K562 (cell line): ENCODE results near the gene CCDC33. TPM values are rescaled to one million over a fixed set of nuclear protein-coding genes. Genes with fewer than 3 reads are reported as not detected.

Source experiments
- ARID4B ChIP-seq: sonication (generic); formaldehyde crosslinking; IDR thresholded peaks from 2 replicates; pipeline ENCODE4 v1.8.0; 2022; ENCODE audit warnings: mild to moderate bottlenecking, missing genetic modification reagents
- CREB3L1 ChIP-seq: fragments of 450-650 bp; IDR thresholded peaks from 2 replicates; pipeline ENCODE4 v1.6.1; 2014; ENCODE audit warnings: low read depth, mild to moderate bottlenecking, moderate library complexity, borderline replicate concordance
- GATAD2B ChIP-seq: fragments of 450-650 bp; IDR thresholded peaks from 2 replicates; pipeline ENCODE4 v1.6.1; 2017; ENCODE audit warnings: mild to moderate bottlenecking, borderline replicate concordance
- HES1 ChIP-seq: fragments of 450-650 bp; IDR thresholded peaks from 2 replicates; pipeline ENCODE4 v1.6.1; 2016; ENCODE audit warnings: low read depth, mild to moderate bottlenecking, moderate library complexity
- OTX1 ChIP-seq: fragments of 450-650 bp; formaldehyde crosslinking; IDR thresholded peaks from 2 replicates; pipeline ENCODE4 v1.4.0; 2022; ENCODE audit warnings: mild to moderate bottlenecking
- PCBP1 ChIP-seq: fragments of 200-400 bp; formaldehyde crosslinking; IDR thresholded peaks from 2 replicates; pipeline ENCODE4 v1.6.1; 2018; ENCODE audit warnings: mild to moderate bottlenecking, low read depth, low read length; ENCODE audit not compliant: poor library complexity, severe bottlenecking
- SAP30 ChIP-seq: fragments of 200-600 bp; sonication (generic); IDR thresholded peaks from 2 replicates; pipeline ENCODE4 v1.6.1; 2012; ENCODE audit warnings: borderline replicate concordance, low read depth, mild to moderate bottlenecking, moderate library complexity, low read length, control low read depth, inconsistent platforms; ENCODE audit not compliant: insufficient read depth, poor library complexity, severe bottlenecking
- SMAD1 ChIP-seq: fragments of 150-350 bp; IDR thresholded peaks from 2 replicates; pipeline ENCODE4 v1.6.1; 2014; ENCODE audit warnings: low read length, low read depth; ENCODE audit not compliant: partially characterized antibody
- SUPT5H ChIP-seq: fragments of 450-650 bp; IDR thresholded peaks from 2 replicates; pipeline ENCODE4 v1.6.1; 2016
- TFAP4 ChIP-seq: sonication (generic); formaldehyde crosslinking; IDR thresholded peaks from 2 replicates; pipeline ENCODE4 v1.8.0; 2022; ENCODE audit warnings: missing genetic modification reagents, mild to moderate bottlenecking, moderate library complexity, borderline replicate concordance
- UBTF ChIP-seq, 2 experiments: IDR thresholded peaks; 2 replicates each; pipeline ENCODE4 v1.6.1; 2012; ENCODE audit warnings: improper control_type of control experiment in 2 of 2, low read depth in 2 of 2, low read length in 2 of 2, borderline replicate concordance in 1 of 2
- ZNF175 ChIP-seq: fragments of 200-800 bp; sonication (Bioruptor generic); IDR thresholded peaks from 2 replicates; pipeline ENCODE4 v1.6.1; 2016; ENCODE audit warnings: low read depth, mild to moderate bottlenecking, missing genetic modification characterization, missing compliant biosample characterization
- ZNF408 ChIP-seq: fragments of 250-450 bp; sonication (Bioruptor Pico); IDR thresholded peaks from 2 replicates; pipeline ENCODE4 v1.4.0; 2020; ENCODE audit warnings: low read depth, mild to moderate bottlenecking, moderate library complexity
- ZNF507 ChIP-seq: conservative IDR thresholded peaks from 2 replicates; pipeline ENCODE4 v1.6.1; 2017; ENCODE audit warnings: missing genetic modification characterization, missing compliant biosample characterization
- ZNF764 ChIP-seq: fragments of 250-450 bp; sonication (Bioruptor Pico); IDR thresholded peaks from 2 replicates; pipeline ENCODE4 v1.4.0; 2020; ENCODE audit warnings: low read depth, mild to moderate bottlenecking, moderate library complexity
- polyA plus RNA-seq, 8 experiments: library from polyadenylated mRNA; depleted of rRNA in 4 of 8; stranded (reverse) in 5 of 8; unstranded in 3 of 8; fragments of >200 nt; fragmentation: Nextera tagmentation in 2 of 8; fragmentation: Illumina TruSeq in 1 of 8; extraction: Ambion mirVana in 2 of 8; extraction: Trizol in 1 of 8; gene quantifications; 2 replicates each; pipeline versions ENCODE4 v1.2.1 to v1.2.3, GENCODE V29; 2011 to 2014; ENCODE audit warnings: inconsistent platforms in 1 of 8, missing spikeins in 1 of 8
- total RNA-seq, 7 experiments: library from RNA; depleted of rRNA in 6 of 7; stranded (reverse); fragments of >200 nt in 6 of 7; fragmentation: Illumina TruSeq in 2 of 7; extraction: Trizol in 2 of 7; gene quantifications; 2 replicates each; pipeline versions ENCODE4 v1.2.1 to v1.2.3, GENCODE V29; 2011 to 2021; ENCODE audit warnings: low replicate concordance in 1 of 7

CCDC33 gene
- total and polyA plus RNA-seq, 9 of the 15 experiments (the other 6 are each of a cell fraction or from before 2014, with no cell fraction given), result 0.08 to 1.1 (median 0.15) TPM; not detected in 4

GRCh38 chr15:74311734-74312444 lies 75.8 kb downstream of the CCDC33 start (continued):
- TF ChIP-seq SMAD1 (peak; percentile 41), CREB3L1 (no peak), HES1 (peak; percentile 66), SUPT5H (no peak), PCBP1 (no peak), ZNF175 (CRISPR knock-in tag) (0 out of 2 replicates have a peak, but pooled peaks have one; percentile 63), TFAP4 (CRISPR knock-in tag) (peak; percentile 97), OTX1 (CRISPR knock-in tag) (no peak), ARID4B (no peak), UBTF (IDR thresholded peaks at IDR 0.05; ENCODE audit: borderline replicate concordance in 1 of 2, low read depth in 2 of 2, low read length in 2 of 2) (0 out of 4 replicates have a peak, but pooled peaks of 1 of the 2 experiments have one; percentile 55), GATAD2B (no peak), ZNF408 (CRISPR knock-in tag) (no peak), SAP30 (no peak), ZNF764 (CRISPR knock-in tag) (no peak), ZNF507 (tag) (no peak)
